Mesenteric fat pad (tissue), 1 donor: ENCODE measurements around the gene LAD1. TPM values are rescaled to one million over a fixed set of nuclear protein-coding genes. Genes with fewer than 3 reads are reported as not detected.

Experiments used
- total RNA-seq: library from RNA; stranded (reverse); fragmentation: NEBNext Ultra II Directional; extraction: Animal tissue kit (Norgen Biotek cat#: 25700); gene quantifications from one replicate; pipeline ENCODE4 v1.2.1, GENCODE V29; 2021
- donor health status: DM: yes; HTN: yes; CAD: no.

The LAD1 gene
- total RNA-seq, 1 donor from 2014 or later, result 0.51 TPM

Other genes starting within 250 kb of the LAD1 start
- 29.2 TPM for gene TMEM9, start 244.8 kb downstream of the LAD1 start, total RNA-seq
- gene IGFN1, start 208.5 kb downstream of the LAD1 start, total RNA-seq, result not detected
- gene PKP1, start 115.8 kb downstream of the LAD1 start, total RNA-seq, result 11.5 TPM
- gene TNNT2, start 21.6 kb downstream of the LAD1 start, total RNA-seq, result not detected
- not detected for gene TNNI1, start 22.4 kb upstream of the LAD1 start, total RNA-seq
- gene PHLDA3, start 69.9 kb upstream of the LAD1 start, total RNA-seq, result 358 TPM
- 151 TPM for gene CSRP1, start 107.8 kb upstream of the LAD1 start, total RNA-seq
- gene NAV1, start 139.8 kb upstream of the LAD1 start, total RNA-seq, result 133 TPM